BE2C (cell line): Measurements from ENCODE around the gene HEY2. TPM values are rescaled to one million over a fixed set of nuclear protein-coding genes. Genes with fewer than 3 reads are reported as not detected.
"Not testable (repeated sequence)": the region's sequence is repeated elsewhere in the genome, so short reads cannot be mapped to it uniquely, and the experiment has no call there.

ENCODE experiments used
- DNase-seq: peaks from one replicate; pipeline ENCODE4 v3.0.0-alpha.2; 2020
- H3K27me3 ChIP-seq: fragments of 250-450 bp; sonication (Bioruptor Pico); 2 replicates; pipeline ENCODE4 v1.5.1; 2020; ENCODE audit warnings: mild to moderate bottlenecking
- H3K36me3 ChIP-seq: fragments of 250-450 bp; sonication (Bioruptor Pico); 2 replicates; pipeline ENCODE4 v1.5.1; 2020; ENCODE audit warnings: mild to moderate bottlenecking
- H3K4me1 ChIP-seq: fragments of 250-450 bp; sonication (Bioruptor Pico); 2 replicates; pipeline ENCODE4 v1.5.1; 2020
- H3K4me3 ChIP-seq: 2 replicates; pipeline ENCODE4 v1.5.1; 2011; ENCODE audit warnings: low read depth, low read length
- H3K9me3 ChIP-seq: fragments of 250-450 bp; sonication (Bioruptor Pico); 2 replicates; pipeline ENCODE4 v1.5.1; 2020
- polyA plus RNA-seq: library from polyadenylated mRNA; unstranded; fragments of >200 nt; gene quantifications from one replicate; pipeline ENCODE4 v1.2.1, GENCODE V29; 2012; ENCODE audit warnings: low read depth, missing spikeins; ENCODE audit not compliant: insufficient read length, insufficient read depth
- TF ChIP-seq, protein P1 (sequence below): IDR thresholded peaks from 2 replicates; pipeline ENCODE4 v1.5.1; 2012; ENCODE audit warnings: mild to moderate bottlenecking, low read depth, low read length

Gene HEY2
- not detected for polyA plus RNA-seq

DNA sequence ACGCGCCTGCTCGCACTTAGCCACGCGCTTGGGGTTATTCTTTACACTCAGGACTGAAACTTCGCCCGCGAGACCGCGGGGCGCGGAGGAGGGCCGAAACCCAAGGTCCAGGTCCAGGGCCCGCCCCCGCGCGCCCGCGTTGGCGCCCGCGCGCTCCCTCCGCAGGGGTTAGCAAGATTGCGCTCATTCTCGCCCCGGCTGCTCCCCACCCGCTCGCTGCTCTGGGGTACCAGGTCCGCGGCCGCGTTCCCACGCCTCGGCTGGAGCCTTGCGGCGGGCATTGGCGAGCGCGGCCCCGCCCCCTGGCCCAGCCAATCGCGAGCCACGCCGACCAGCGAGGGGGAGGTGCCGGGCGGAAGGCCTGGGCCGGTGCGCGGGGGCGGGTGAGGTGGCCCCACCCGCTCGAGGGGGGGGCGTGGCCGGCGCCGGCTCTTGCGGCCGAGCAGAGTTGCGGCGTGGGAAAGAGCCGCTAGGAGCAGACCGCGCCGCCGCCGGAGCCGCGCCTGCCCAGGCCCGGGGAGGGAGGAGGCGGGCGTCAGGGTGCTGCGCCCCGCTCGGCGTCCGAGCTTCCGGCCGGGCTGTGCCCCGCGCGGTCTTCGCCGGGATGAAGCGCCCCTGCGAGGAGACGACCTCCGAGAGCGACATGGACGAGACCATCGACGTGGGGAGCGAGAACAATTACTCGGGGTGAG lies at the start of gene HEY2:
Gene HEY2, plus strand, starts transcription at position 460 of the 692 bp plus-strand sequence. Its CDS starts 145 bp downstream, at position 605.
- Histone ChIP-seq H3K36me3 (no peaks in the 10 kb centered on the region), H3K9me3 (no peaks in the 10 kb centered on the region), H3K4me3 (peak within 1 kb of the TSS; percentile 62), H3K27me3 (peaks cover 94% of the 10 kb centered on the region), H3K4me1 (peaks cover 6% of the 10 kb centered on the region; the same call in 1 of the 2 replicates)
- DNase-seq: peak; percentile 94
- TF ChIP-seq, protein P1, sequence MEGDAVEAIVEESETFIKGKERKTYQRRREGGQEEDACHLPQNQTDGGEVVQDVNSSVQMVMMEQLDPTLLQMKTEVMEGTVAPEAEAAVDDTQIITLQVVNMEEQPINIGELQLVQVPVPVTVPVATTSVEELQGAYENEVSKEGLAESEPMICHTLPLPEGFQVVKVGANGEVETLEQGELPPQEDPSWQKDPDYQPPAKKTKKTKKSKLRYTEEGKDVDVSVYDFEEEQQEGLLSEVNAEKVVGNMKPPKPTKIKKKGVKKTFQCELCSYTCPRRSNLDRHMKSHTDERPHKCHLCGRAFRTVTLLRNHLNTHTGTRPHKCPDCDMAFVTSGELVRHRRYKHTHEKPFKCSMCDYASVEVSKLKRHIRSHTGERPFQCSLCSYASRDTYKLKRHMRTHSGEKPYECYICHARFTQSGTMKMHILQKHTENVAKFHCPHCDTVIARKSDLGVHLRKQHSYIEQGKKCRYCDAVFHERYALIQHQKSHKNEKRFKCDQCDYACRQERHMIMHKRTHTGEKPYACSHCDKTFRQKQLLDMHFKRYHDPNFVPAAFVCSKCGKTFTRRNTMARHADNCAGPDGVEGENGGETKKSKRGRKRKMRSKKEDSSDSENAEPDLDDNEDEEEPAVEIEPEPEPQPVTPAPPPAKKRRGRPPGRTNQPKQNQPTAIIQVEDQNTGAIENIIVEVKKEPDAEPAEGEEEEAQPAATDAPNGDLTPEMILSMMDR: no peak

DNA sequence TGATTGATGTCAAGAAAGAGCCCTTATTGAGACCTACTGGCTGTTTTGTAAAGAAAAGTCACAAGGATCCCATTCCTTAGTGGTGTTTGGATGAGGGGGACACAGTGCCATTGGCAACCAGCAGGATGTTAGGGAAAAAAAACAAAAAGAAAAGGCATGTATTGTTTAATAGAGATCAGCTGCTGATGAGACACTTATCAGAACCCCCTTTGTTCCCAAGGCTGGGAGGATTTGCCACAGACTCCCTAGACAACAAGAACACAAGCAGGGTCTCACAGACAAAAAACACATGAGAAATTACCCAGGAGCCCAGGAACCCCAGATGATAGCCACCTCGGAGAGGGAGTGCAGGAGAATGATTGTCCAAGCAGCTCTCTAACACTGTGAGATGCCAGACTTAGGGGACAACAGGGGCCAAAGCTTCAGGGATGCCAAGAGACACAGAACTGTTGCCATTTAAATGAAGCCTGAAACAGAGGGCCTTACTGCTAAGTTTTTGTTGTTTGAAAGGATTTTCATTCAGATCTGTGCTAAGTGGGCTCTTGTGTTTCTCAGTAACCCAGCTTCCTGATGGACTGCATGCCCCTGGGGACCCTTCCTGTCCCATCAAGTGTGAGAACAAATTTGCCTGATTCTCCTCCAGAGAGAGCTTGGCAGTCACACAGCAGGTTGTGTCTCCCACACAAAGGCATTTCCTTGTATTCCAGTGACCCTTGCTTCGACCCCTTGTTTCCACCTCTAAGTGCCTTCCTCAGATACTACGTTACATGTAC lies 48.7 kb upstream of the HEY2 start:
- no peaks in the 10 kb centered on the region for H3K9me3 ChIP-seq
- TF ChIP-seq, protein P1: no peak
- H3K27me3 ChIP-seq: peaks cover 4% of the 10 kb centered on the region
- no peaks in the 10 kb centered on the region for H3K4me1 ChIP-seq
- no peaks in the 10 kb centered on the region for H3K36me3 ChIP-seq
- H3K4me3 ChIP-seq: no peak overlapping the region
- no peak for DNase-seq

DNA sequence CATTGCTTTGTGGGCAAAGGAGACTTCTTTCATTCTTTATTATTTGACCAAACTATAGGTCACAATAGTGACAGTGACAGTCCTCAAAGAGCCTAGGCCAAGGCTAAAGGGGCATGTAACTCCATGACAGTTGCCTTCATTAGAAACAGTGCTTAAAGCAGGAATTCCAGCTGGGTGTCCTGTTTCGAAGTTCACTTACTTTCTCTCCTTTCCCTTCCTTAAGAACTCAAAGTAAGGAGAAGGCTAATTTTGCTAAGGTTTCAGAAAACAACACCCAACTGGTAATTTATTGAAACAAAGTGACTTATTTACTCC lies 48.1 kb upstream of the HEY2 start:
- no peaks in the 10 kb centered on the region for H3K9me3 ChIP-seq
- TF ChIP-seq, protein P1: no peak
- H3K27me3 ChIP-seq: peaks cover 4% of the 10 kb centered on the region
- no peaks in the 10 kb centered on the region for H3K4me1 ChIP-seq
- no peak for DNase-seq
- no peak overlapping the region for H3K4me3 ChIP-seq
- no peaks in the 10 kb centered on the region for H3K36me3 ChIP-seq

DNA sequence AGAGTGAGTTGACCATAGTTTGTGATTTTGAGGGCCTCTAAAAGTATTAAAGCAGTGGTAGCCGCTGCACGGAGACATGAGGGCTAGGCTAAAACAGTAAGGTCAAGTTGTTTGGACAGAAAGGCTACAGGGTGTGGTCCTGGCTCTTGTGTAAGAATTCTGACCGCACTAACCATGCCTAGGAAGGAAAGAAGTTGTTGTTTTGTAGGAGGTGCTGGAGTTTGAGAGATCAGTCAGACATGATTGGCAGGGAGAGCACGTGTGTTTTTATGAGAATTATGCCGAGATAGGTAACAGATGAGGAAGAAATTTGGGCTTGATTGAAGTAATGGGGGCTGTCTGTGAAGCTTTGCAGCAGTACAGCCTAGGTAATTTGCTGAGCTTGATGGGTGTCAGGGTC lies 45.5 kb upstream of the HEY2 start:
- not testable (repeated sequence) for H3K9me3 ChIP-seq, H3K36me3 ChIP-seq, H3K4me1 ChIP-seq, DNase-seq, H3K4me3 ChIP-seq
- H3K27me3 ChIP-seq: peaks cover 12% of the 10 kb centered on the region

DNA sequence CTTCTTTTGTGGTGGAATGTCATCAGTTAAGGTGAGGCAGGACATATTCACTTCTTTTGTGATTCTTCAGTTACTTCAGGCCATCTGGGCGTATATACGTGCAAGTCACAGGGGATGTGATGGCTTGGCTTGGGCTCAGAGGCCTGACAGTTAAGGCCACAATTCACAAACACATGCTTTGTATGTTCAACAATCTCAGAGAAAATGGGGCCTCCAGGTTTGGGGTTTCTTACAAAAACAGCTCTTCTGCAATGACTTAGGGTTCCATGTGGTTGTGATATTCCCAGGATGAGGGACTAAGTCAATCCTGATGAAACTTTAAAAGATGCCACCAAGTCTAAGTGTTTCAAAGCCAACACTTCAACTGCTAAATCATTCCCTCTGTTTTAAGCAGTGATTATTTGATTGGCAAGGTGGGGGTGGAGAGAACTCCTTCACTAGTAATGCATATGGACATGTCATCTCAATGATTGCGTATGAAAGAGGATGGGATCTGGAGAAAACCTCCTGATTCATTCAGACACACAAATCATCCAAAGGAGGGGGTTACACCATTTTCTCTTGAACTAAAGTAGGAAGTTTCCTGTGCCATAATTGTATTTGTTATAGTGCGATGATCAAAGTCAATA lies 41.7 kb upstream of the HEY2 start:
- Histone ChIP-seq H3K36me3 (no peaks in the 10 kb centered on the region), H3K4me1 (no peaks in the 10 kb centered on the region), H3K9me3 (no peaks in the 10 kb centered on the region), H3K4me3 (no peak overlapping the region), H3K27me3 (peaks cover 14% of the 10 kb centered on the region)
- TF ChIP-seq, protein P1: no peak
- no peak for DNase-seq

DNA sequence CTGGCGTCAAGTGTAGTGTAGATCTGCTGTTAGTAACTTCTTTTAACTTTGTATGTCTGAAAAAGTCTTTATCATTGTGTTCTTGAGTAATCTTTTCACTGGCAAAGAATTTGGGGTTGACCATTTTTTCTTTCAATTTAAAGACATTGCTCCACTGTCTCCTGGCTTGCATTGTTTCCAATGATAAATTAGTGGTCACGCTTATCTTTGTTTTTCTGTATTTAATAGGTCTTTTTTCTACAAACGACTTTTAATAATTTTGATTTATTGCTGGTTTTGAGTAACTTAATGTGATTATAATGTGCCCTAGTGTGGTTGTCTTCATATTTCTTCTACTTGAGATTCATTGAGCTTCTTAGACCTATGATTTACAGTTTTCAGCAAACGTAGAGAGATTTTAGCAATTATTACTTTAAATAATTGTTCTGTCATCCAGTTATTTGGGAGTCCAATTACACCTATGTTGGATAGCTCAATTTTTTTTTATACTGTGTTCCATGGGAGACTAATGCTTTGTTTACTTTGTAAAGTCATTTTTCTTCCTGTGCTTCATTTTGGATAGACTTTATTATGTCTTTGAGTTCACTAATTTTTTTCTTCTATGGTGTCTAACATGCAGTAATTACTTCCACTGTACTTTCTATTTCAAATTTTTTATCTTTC lies 38.3 kb upstream of the HEY2 start:
- H3K4me3 ChIP-seq: no peak overlapping the region
- no peak for DNase-seq
- H3K4me1 ChIP-seq: no peaks in the 10 kb centered on the region
- no peaks in the 10 kb centered on the region for H3K9me3 ChIP-seq
- TF ChIP-seq, protein P1: no peak
- H3K27me3 ChIP-seq: peaks cover 13% of the 10 kb centered on the region
- no peaks in the 10 kb centered on the region for H3K36me3 ChIP-seq
